ENCODE measurements around the gene HCFC1R1. TPM values are rescaled to one million over a fixed set of nuclear protein-coding genes. Genes with fewer than 3 reads are reported as not detected.
A peak's percentile ranks its signal among the peaks of the same experiment; 100 is the strongest.

The HCFC1R1 gene
- total RNA-seq, 1 donor from 2014 or later, result 1.6 TPM

GRCh38 chr16:3020247-3020603, 3.5 kb downstream of the HCFC1R1 start, which contains the start of gene TNFRSF12A:
TNFRSF12A (plus strand) TSS chr16:3020368; CDS start chr16:3020398, 30 bp downstream.
- no peak within 1 kb of the TSS for H3K9ac ChIP-seq
- Mint-ChIP-seq H3K36me3 (peaks cover 5% of the 10 kb centered on the region), H3K27ac (peak within 1 kb of the TSS; percentile 87), H3K9me3 (no peaks in the 10 kb centered on the region), H3K4me3 (peak within 1 kb of the TSS; percentile 93), H3K27me3 (ENCODE audit: insufficient read depth, low read depth) (peaks cover 32% of the 10 kb centered on the region), H3K4me1 (peaks cover 54% of the 10 kb centered on the region)
- H3F3A ChIP-seq (ENCODE audit: low read depth), result peaks cover 65% of the 10 kb centered on the region
- H4K20me1 ChIP-seq (ENCODE audit: low read depth), result peaks cover 56% of the 10 kb centered on the region
- DNase-seq (ENCODE audit: low spot score), result peak; percentile 93
- H3K9me3 ChIP-seq (ENCODE audit: low read depth), result no peaks in the 10 kb centered on the region
- no peak within 1 kb of the TSS for H3K27ac ChIP-seq
- peak within 1 kb of the TSS; percentile 38 for H2AFZ ChIP-seq (replicated peaks)
- TF ChIP-seq EZH2 (IDR thresholded peaks at IDR 0.05) (no peak), EZH2phosphoT487 (IDR thresholded peaks at IDR 0.05) (no peak)
- TF ChIP-seq, protein P1, sequence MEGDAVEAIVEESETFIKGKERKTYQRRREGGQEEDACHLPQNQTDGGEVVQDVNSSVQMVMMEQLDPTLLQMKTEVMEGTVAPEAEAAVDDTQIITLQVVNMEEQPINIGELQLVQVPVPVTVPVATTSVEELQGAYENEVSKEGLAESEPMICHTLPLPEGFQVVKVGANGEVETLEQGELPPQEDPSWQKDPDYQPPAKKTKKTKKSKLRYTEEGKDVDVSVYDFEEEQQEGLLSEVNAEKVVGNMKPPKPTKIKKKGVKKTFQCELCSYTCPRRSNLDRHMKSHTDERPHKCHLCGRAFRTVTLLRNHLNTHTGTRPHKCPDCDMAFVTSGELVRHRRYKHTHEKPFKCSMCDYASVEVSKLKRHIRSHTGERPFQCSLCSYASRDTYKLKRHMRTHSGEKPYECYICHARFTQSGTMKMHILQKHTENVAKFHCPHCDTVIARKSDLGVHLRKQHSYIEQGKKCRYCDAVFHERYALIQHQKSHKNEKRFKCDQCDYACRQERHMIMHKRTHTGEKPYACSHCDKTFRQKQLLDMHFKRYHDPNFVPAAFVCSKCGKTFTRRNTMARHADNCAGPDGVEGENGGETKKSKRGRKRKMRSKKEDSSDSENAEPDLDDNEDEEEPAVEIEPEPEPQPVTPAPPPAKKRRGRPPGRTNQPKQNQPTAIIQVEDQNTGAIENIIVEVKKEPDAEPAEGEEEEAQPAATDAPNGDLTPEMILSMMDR (IDR thresholded peaks at IDR 0.05), result no peak
- no peaks in the 10 kb centered on the region for H3K36me3 ChIP-seq
- peak within 1 kb of the TSS; percentile 84 for H3K4me2 ChIP-seq
- H3K4me1 ChIP-seq, result peaks cover 21% of the 10 kb centered on the region
- H3K4me3 ChIP-seq, result peak within 1 kb of the TSS; percentile 75
- peaks cover 26% of the 10 kb centered on the region for H3K27me3 ChIP-seq
- peaks cover 32% of the 10 kb centered on the region for H3K79me2 ChIP-seq (ENCODE audit: low read depth)

GRCh38 chr16:3019594-3020246, 4.0 kb downstream of the HCFC1R1 start:
- no peak for DNase-seq (ENCODE audit: low spot score)
- Mint-ChIP-seq H3K4me1 (peaks cover 58% of the 10 kb centered on the region), H3K27me3 (ENCODE audit: insufficient read depth, low read depth) (peaks cover 36% of the 10 kb centered on the region), H3K9me3 (no peaks in the 10 kb centered on the region), H3K4me3 (peak overlapping the region; percentile 90), H3K36me3 (peaks cover 5% of the 10 kb centered on the region), H3K27ac (peak overlapping the region; percentile 86)
- Histone ChIP-seq H3K9ac (no peak overlapping the region), H3K4me3 (peak overlapping the region; percentile 75), H3F3A (ENCODE audit: low read depth) (peaks cover 68% of the 10 kb centered on the region), H3K27me3 (peaks cover 26% of the 10 kb centered on the region), H3K36me3 (no peaks in the 10 kb centered on the region), H3K79me2 (ENCODE audit: low read depth) (peaks cover 26% of the 10 kb centered on the region), H2AFZ (replicated peaks) (no peak overlapping the region), H3K4me1 (peaks cover 21% of the 10 kb centered on the region), H3K4me2 (peak overlapping the region; percentile 84), H3K9me3 (ENCODE audit: low read depth) (no peaks in the 10 kb centered on the region), H3K27ac (no peak overlapping the region), H4K20me1 (ENCODE audit: low read depth) (peaks cover 56% of the 10 kb centered on the region)
- no peak for TF ChIP-seq EZH2 (IDR thresholded peaks at IDR 0.05)
- TF ChIP-seq, protein P1 (IDR thresholded peaks at IDR 0.05), result no peak
- TF ChIP-seq EZH2phosphoT487 (IDR thresholded peaks at IDR 0.05), result no peak

- H3K36me3 Mint-ChIP-seq, result peaks cover 2% of the 10 kb centered on the region
- peaks cover 41% of the 10 kb centered on the region for H3K27me3 ChIP-seq
- no peaks in the 10 kb centered on the region for H3K9me3 Mint-ChIP-seq
- no peak within 1 kb of the TSS for H2AFZ ChIP-seq (replicated peaks)
- peak within 1 kb of the TSS; percentile 91 for H3K4me3 ChIP-seq
- H3K4me3 Mint-ChIP-seq, result peak within 1 kb of the TSS; percentile 88
- H3K27me3 Mint-ChIP-seq (ENCODE audit: insufficient read depth, low read depth), result peaks cover 38% of the 10 kb centered on the region
- H3K27ac Mint-ChIP-seq, result no peak within 1 kb of the TSS
- H3K79me2 ChIP-seq (ENCODE audit: low read depth), result peaks cover 22% of the 10 kb centered on the region
- peak within 1 kb of the TSS; percentile 30 for H3K9ac ChIP-seq
- H3K36me3 ChIP-seq, result no peaks in the 10 kb centered on the region
- H4K20me1 ChIP-seq (ENCODE audit: low read depth), result peaks cover 62% of the 10 kb centered on the region
- H3K9me3 ChIP-seq (ENCODE audit: low read depth), result no peaks in the 10 kb centered on the region
- H3K4me1 ChIP-seq, result peaks cover 18% of the 10 kb centered on the region
- TF ChIP-seq, protein P1 (IDR thresholded peaks at IDR 0.05), result peak; percentile 78
- no peak for TF ChIP-seq EZH2phosphoT487 (IDR thresholded peaks at IDR 0.05)
- H3K27ac ChIP-seq, result no peak within 1 kb of the TSS
- peak within 1 kb of the TSS; percentile 89 for H3K4me2 ChIP-seq
- peak; percentile 96 for DNase-seq (ENCODE audit: low spot score)
- peaks cover 49% of the 10 kb centered on the region for H3K4me1 Mint-ChIP-seq
- H3F3A ChIP-seq (ENCODE audit: low read depth), result peaks cover 65% of the 10 kb centered on the region
Measured at GRCh38 chr16:3017794-3018506, 5.8 kb downstream of the HCFC1R1 start, which contains the start of gene CLDN6. CLDN6 (minus strand) TSS chr16:3018183; CDS start chr16:3016021, 2,162 bp downstream.
